ENCODE data around the gene WDR86. TPM values are rescaled to one million over a fixed set of nuclear protein-coding genes. Genes with fewer than 3 reads are reported as not detected.

The WDR86 gene
- total RNA-seq, 1 experiment from 2014 or later: not detected

GRCh38 chr7:151456276-151456675 lies 46.4 kb upstream of the WDR86 start:
- H3K36me3 ChIP-seq (ENCODE audit: control insufficient read depth in 1 of 2, insufficient read depth in 2 of 2, low read length in 2 of 2): no peaks in the 10 kb centered on the region
- H3K27me3 ChIP-seq (ENCODE audit: insufficient read depth, low read length): no peaks in the 10 kb centered on the region
- CTCF ChIA-PET: no interaction called here
- H3K79me2 ChIP-seq (ENCODE audit: insufficient read depth, low read length): no peaks in the 10 kb centered on the region
- no peaks in the 10 kb centered on the region for H4K20me1 ChIP-seq (ENCODE audit: insufficient read depth)
- no peak for DNase-seq (ENCODE audit: low read depth, low spot score)
- peaks cover 18 to 24% of the 10 kb centered on the region in 2 experiments for H3K4me1 ChIP-seq (ENCODE audit: control insufficient read depth in 1 of 2, insufficient read depth in 2 of 2, low read length in 2 of 2)
- H2AFZ ChIP-seq (ENCODE audit: low read depth, low read length, poor library complexity, severe bottlenecking): no peak overlapping the region
- RAD21 ChIA-PET (ENCODE audit: low non-redundant PET in 1 of 2, low total read pairs in 2 of 2, uncharacterized antibody in 2 of 2, unreplicated experiment in 2 of 2): no interaction called here
- H3K4me2 ChIP-seq (ENCODE audit: low read length): no peak overlapping the region
- BruUV-seq (replicated peaks): no TSS peak
- POLR2A ChIA-PET: no interaction called here
- no peak overlapping the region for H3K9ac ChIP-seq (ENCODE audit: low read length)
- H3K9me3 ChIP-seq (ENCODE audit: control insufficient read depth in 1 of 2, insufficient read depth in 1 of 2, low read depth in 1 of 2, low read length in 2 of 2): no peaks in the 10 kb centered on the region
- no peak overlapping the region for H3K27ac ChIP-seq (ENCODE audit: low read depth, low read length)
- no peaks in the 10 kb centered on the region for H3K9me2 ChIP-seq (ENCODE audit: insufficient read depth)
- intact Hi-C loops (cut with micrococcal nuclease): no loop called here
- H3K4me3 ChIP-seq (replicated peaks in 1 of 2; ENCODE audit: low read depth in 1 of 2, low read length in 2 of 2): no peak overlapping the region
- TF ChIP-seq REST (IDR thresholded peaks at IDR 0.05; ENCODE audit: low read depth) (no peak), CTCF (IDR thresholded peaks at IDR 0.05 in 2 of 3, conservative IDR thresholded peaks at IDR 0.05 in 1 of 3; ENCODE audit: borderline replicate concordance in 1 of 3, insufficient read depth in 1 of 3, low read depth in 2 of 3, low read length in 2 of 3) (no peak), ZNF274 (IDR thresholded peaks at IDR 0.05; ENCODE audit: low read depth, low read length) (no peak), TCF7L2 (IDR thresholded peaks at IDR 0.05; ENCODE audit: borderline replicate concordance, extremely low read depth, insufficient read depth, insufficient read length) (no peak), MAX (IDR thresholded peaks at IDR 0.05) (no peak), SRF (IDR thresholded peaks at IDR 0.05; ENCODE audit: low read depth) (no peak)
- ATAC-seq: no peak

Measured in HCT116 (cell line).